HG03135 (cell line): ENCODE results near the gene KL.

Experiments used
- ATAC-seq: cut with Tn5 transposase; IDR thresholded peaks from one replicate; pipeline ENCODE4 v1.9.1; 2021; ENCODE audit warnings: mild to moderate bottlenecking, moderate library complexity; ENCODE audit not compliant: unreplicated experiment

Gene KL

GRCh38 chr13:33078263-33078662 lies 62.0 kb downstream of the KL start:
- ATAC-seq = no peak

DNA sequence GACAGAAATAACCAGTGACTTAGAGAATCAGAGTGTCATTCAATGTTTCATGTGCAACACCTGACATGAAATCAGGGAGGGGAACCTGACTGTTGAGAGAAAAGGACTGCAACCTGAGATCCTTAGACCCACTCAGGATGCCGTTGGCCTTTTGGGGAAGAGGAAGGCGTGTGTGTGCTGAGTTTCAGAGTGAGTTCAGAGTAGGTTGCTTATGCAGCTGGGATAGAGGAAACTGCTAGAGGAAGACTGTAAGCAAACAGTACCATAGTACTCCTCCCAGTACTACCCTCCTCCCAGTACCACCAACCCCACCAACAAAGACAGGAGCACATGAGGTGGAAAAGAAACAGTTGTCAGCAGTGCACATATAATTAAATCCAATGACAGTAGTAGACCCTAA lies 63.7 kb downstream of the KL start:
- no peak for ATAC-seq

GRCh38 chr13:33080972-33081590 lies 64.9 kb downstream of the KL start:
- no peak for ATAC-seq

DNA sequence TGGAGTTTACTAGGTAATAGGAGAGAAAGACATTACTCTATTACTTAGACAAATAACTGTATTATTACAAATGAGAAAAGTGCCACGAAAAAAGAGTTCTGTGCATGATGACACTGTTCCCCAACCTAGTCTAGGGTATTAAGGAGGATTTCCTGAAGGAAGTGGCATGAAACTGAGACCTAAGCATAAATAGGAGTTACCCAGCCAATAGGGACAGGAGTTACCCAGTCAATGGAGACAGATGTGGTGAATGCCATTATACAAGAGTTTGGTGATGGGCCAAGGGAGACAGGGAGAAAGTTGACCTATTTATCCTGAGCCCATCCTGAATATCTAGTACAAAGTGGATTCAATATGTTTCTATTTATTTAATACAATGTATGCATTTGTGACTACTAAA lies 65.4 kb downstream of the KL start:
- no peak for ATAC-seq

DNA sequence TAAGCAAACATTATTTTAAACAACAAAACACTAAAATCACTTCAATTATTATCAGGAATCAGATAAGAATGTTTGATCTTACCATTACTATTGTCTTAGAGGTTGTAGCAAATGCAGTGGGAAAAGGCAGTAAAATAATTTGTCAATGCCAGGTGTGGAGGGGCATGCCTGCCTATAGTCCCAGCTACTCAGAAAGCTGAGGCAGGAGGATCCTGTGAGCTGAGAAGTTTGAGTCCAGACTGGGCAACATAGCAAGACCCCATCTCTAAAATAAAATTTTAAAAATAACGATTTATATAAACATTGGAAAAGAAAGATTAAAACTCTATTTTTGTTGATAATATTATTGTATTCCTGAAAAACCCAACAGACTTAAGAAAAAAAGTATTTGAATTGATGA lies 66.8 kb downstream of the KL start:
- no peak for ATAC-seq

GRCh38 chr13:33087091-33087490 lies 70.9 kb downstream of the KL start:
- ATAC-seq = no peak

DNA sequence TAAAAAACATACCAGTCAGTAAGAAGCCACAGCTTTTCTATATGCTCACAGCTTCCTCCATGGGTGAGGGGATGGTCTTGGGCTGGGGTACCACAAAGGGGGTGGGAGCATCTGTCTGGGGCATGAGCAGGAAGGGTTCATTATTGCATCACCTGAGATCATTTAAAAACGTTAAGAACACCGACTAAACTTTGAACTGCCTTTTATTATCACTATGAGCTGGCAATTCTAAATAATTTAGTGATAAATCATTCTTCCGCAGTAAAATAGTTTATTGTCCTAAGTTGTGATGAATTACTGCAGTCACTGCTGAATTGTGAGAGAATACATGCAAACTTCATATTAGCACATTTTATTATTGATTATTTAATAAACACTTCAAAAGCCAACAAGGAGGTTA lies 71.6 kb downstream of the KL start:
- no peak for ATAC-seq

DNA sequence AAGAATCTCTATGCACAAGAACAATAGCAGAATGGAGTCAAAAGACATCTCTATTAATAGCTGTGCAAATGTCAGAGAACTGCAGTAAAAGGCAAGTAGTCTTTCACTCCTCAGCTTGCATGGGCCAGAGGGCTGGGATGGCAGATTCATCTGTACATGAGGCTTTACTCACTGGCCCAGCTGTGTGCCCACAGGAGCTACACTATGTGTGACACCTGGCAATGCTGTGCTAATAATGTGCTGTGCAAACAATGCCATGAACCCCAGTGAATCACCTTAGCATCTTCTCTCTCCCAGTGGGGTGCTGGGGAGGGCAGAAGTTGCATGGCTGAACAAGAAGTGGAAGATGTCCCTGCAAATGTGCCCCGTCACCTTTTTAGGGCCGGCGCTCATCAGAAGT lies 73.1 kb downstream of the KL start:
- no peak for ATAC-seq

GRCh38 chr13:33090755-33091414 lies 74.7 kb downstream of the KL start:
- ATAC-seq = no peak

DNA sequence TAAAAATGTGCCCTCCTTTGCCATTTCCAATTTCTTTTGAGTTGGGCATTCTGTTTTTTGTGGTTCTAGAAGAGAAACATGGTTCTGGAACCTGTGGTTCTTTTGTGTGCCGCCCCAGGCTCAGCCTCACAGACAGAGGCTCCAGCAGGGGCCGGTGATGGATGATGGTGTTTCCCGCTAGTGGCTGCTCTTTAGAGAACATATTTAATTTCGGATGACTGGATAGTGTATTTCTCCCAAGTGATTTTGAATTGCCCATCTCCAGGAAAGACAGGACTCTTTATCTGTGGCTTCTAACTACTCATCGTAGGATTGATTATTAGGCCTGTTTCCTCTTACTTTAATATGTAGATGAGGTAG lies 75.2 kb downstream of the KL start:
- ATAC-seq = no peak

- ATAC-seq = no peak
Observed at GRCh38 chr13:33092073-33092987, 76.1 kb downstream of the KL start.

DNA sequence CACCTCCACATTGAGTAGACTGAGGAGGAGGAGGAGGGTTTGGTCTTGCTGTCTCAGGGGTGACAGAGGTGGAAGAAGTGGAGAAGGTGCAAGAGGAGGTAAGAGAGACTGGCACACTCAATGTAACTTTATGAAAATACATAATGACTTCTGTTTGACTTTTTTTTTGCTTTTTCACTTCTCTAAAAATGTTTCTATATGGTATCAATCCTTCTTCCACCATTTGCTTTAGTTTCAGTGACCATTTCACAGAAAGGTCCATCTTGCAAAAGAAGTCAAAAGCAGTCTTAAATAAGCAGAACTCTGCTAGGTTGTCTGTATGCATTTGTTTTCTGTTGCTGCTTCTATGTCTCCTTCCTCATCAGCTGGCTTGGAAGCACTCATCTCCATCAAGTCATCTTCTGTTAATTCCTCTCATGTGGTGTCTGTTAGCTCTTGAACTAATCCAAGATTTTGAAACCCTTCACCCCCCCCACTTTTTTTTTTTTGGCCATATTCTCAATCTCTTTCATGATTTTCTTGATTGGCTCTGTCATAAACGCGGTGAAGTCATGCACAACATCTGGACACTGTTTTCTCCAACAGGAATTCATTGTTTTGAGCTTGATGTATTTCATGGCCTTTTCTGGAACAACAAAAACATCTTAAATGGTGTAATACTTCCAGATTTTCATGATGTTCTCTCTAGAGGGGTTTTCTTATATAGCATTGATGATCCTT lies 80.8 kb downstream of the KL start:
- no peak for ATAC-seq

GRCh38 chr13:33099860-33100259 lies 83.6 kb downstream of the KL start:
- no peak for ATAC-seq

- no peak for ATAC-seq
Observed at GRCh38 chr13:33100886-33101285, 84.7 kb downstream of the KL start.

GRCh38 chr13:33101835-33102234 lies 85.6 kb downstream of the KL start:
- no peak for ATAC-seq

DNA sequence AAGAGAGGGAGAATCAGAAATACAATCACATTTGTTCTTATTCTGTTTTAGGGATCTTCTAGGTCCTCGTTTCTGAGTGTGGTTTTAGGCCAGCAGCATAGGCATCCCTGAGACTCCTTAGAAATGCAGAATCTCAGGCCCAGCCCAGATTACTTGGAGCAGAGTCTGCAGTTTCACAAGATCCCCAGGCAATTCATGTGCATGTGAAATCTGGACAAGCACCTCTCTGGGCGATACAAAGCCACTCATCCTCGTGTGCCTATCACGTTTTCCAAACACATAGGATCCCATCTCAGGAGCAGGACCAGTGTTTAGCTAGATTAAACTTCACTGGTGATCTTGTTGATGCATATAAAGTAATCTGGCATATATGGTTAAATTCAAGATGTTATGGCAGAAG lies 87.2 kb downstream of the KL start:
- ATAC-seq = no peak

DNA sequence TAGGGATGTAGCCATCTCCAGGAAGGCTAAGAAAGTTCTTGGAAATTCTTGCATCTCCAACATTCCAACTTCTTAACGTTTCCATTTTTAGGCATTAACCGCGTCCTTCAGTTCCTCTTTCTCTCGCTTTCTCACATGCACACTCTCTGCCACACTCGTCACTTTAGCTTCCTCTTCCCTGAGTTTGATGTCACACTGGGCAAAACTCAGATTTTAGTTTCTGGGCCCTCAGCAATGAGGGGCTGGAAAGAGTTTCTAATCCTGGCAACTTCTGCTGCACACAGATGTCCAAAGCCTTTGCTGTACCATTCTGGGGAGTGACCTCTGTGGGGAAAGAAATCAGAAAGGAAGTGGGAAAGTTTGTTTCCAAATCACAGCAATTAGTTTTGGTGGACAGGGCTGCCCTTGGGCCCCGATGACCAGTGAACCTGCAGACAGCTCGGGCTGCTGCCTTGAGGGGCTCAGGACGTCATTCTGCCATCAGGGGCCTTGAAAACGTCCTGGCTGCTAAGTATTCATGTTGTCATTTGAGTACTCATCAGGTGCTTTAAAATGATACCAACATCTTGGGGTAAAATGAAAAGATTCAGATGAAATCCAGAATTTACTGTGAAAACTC lies 89.3 kb downstream of the KL start:
- no peak for ATAC-seq

GRCh38 chr13:33106656-33107360 lies 90.6 kb downstream of the KL start:
- no peak for ATAC-seq

DNA sequence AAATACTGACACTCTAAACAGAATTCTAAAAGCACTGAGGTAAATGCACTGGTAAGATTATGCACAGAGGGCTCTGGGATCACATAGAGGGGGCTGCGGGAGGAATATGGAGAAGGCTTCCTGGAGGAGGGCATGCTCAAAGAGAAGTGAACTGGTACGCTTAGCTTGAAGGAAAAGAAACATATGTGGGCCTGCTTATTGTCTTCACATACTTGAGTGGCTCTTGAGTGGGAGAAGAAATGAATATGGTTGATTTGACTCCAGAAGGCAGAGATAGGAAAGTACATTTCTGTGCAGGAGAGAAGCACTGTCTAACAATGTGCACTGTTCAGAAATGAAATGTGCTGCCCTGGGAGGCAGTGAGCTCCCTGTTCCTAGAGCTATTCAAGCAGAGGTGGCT lies 91.1 kb downstream of the KL start:
- ATAC-seq = no peak

DNA sequence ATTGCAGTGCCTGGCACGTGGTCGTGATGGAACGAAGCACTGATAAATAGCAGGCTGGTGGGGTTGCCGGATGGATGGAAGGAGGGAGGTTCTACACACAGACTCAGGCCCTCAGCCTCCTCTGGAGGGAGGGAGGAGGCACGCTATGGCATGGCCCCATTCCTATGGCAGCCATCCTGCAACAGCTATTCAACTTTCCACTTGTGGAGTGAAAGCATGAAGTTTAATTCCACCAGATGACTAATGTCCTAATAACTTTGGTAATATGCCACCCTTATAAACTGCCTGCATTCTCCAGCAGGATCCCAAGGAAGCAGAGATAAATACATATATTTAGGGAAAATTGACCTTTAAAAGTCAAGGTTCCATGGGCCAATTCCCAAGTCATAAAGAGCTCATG lies 92.4 kb downstream of the KL start:
- ATAC-seq = no peak
